Stimulated activated memory B cell treated with anti-CD40 and anti-IgM and Interleukin-4, amounts not matched to agents 10 μg/mL and 1 μg/mL and 100 μg/mL, for 72 hours (primary cell): ENCODE results near the gene HELZ2.

Experiments
- ATAC-seq: fragments of 150-1000 bp; cut with Tn5 transposase; 2 replicates; pipeline ENCODE4 v1.10.0; 2021
- H3K27ac Mint-ChIP-seq: one replicate; pipeline ENCODE4 v1.8.0; 2022; ENCODE audit warnings: mild to moderate bottlenecking, mixed read lengths
- H3K27me3 Mint-ChIP-seq: one replicate; pipeline ENCODE4 v1.8.0; 2022; ENCODE audit warnings: mixed read lengths
- H3K36me3 Mint-ChIP-seq: one replicate; pipeline ENCODE4 v1.8.0; 2022; ENCODE audit warnings: mixed read lengths
- H3K4me1 Mint-ChIP-seq: one replicate; pipeline ENCODE4 v1.8.0; 2022; ENCODE audit warnings: mixed read lengths
- H3K4me3 Mint-ChIP-seq: one replicate; pipeline ENCODE4 v1.8.0; 2022; ENCODE audit warnings: mild to moderate bottlenecking, moderate library complexity, mixed read lengths
- H3K9me3 Mint-ChIP-seq: one replicate; pipeline ENCODE4 v1.8.0; 2022; ENCODE audit warnings: mixed read lengths

HELZ2 gene

DNA sequence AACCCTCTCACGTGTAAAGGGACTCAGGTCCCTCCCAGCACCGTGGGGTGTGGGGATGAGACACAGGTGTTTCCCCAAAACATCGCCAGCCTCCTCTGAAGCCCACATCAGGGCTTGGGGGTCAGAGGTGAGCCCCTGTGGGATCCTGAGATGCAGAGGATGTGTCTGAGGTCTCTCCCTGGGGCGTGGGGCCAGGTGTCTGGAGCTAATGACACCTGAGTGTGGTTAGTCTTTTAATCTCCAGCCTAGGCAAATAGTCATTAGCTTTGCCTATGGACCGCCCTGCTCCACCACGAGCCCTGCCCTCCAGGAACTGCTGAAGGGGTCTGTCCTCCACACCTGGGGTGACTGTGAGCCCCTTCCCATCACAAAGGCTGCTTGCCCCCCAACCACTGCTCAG, 28.2 kb downstream of the HELZ2 start:
- H3K36me3 Mint-ChIP-seq, result no peaks in the 10 kb centered on the region
- ATAC-seq, result no peak

DNA sequence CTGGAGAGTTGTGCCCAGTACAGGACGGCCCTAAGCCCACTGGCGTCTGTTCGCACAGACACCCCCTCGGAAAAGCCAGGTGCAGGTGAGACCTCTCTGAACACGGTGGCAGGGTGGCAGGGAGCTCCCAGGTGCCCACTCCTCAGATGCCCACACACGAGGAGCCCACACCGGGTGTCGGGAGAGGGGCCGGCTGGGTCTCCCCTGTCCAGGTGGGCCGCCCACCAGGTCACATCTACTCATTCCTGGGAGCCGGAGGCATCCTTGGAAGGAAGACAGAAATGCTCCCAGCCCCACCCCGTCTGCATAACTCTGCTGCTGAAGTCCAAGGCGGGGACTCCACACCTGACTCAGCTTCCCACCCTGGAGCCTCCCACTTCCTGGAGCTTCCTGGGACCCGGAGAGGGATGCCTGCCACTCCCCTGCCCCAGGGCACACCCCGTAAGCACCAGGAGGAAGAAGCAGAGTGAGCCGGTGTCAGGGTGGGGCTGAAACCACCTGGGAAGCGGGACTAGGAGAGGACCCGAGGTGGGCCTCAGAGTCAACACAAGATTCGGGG, 29.0 kb downstream of the HELZ2 start:
- Mint-ChIP-seq H3K9me3 (no peaks in the 10 kb centered on the region), H3K4me3 (no peak overlapping the region), H3K27me3 (peaks cover 21% of the 10 kb centered on the region), H3K36me3 (no peaks in the 10 kb centered on the region), H3K4me1 (peaks cover 72% of the 10 kb centered on the region), H3K27ac (peak overlapping the region; percentile 1)
- no peak for ATAC-seq

More for the DNA sequence above, 28.2 kb downstream of the HELZ2 start:
- peaks cover 72% of the 10 kb centered on the region for H3K4me1 Mint-ChIP-seq
- H3K27me3 Mint-ChIP-seq, result peaks cover 28% of the 10 kb centered on the region
- no peaks in the 10 kb centered on the region for H3K9me3 Mint-ChIP-seq
- H3K4me3 Mint-ChIP-seq, result no peak overlapping the region
- peak overlapping the region; percentile 1 for H3K27ac Mint-ChIP-seq

DNA sequence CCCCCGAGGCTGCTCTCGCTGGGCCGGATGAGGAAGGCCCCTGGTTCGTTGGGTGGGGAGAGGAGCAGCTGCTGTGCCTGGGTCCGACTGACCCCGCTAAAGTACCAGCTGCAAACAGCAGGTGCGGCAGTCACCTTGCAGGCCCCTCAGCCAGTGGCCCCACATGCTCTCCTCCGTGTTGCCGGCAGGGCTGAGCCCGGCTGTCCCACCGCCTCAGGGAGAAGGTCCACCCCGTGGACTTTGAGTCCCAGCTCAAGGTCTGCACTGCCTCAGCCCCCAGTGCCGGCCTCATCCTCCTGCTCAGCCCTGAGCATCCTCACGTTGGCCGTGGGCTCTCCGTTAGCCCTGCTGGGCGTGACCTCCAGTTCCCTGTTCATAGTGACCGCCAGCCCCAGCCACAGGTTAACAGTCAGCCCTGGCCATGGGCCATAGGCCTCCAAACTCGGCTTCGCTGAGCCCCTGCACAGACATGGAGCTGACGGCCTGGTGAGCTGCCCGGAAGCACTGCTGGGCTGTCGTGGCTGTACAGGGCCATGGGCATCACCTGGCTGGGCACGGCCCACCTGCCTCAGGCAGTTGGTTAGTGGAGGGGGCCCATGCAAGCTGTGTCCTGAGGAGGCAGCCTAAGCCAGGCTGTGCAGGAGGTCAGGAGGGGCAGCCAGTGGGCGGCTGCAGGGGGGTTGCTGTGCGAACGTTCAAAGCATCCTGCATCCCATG, 29.6 kb downstream of the HELZ2 start:
- Mint-ChIP-seq H3K36me3 (no peaks in the 10 kb centered on the region), H3K9me3 (no peaks in the 10 kb centered on the region), H3K4me3 (no peak overlapping the region), H3K27me3 (peaks cover 14% of the 10 kb centered on the region), H3K4me1 (peaks cover 71% of the 10 kb centered on the region), H3K27ac (no peak overlapping the region)
- no peak for ATAC-seq

DNA sequence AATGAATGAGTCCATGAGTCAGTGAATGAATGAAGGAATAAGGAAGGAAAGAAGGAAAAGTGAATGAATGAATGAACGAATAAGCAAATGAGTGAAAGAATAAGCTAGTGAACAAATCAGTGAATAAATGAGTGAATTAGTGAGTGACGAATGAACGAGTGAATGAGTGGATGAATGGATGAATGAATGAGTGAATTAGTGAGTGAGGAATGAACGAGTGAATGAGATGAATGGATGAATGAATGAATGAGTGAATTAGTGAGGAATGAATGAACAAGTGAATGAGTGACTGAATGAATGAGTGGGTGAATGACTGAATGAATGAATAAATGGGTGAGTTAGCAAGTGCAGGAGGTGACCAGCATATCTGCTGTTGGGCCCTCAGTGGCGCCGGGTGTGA, 30.3 kb downstream of the HELZ2 start:
- ATAC-seq, result no peak
- Mint-ChIP-seq H3K9me3 (no peaks in the 10 kb centered on the region), H3K27me3 (peaks cover 8% of the 10 kb centered on the region), H3K36me3 (no peaks in the 10 kb centered on the region), H3K27ac (no peak overlapping the region), H3K4me3 (no peak overlapping the region), H3K4me1 (peaks cover 71% of the 10 kb centered on the region)

DNA sequence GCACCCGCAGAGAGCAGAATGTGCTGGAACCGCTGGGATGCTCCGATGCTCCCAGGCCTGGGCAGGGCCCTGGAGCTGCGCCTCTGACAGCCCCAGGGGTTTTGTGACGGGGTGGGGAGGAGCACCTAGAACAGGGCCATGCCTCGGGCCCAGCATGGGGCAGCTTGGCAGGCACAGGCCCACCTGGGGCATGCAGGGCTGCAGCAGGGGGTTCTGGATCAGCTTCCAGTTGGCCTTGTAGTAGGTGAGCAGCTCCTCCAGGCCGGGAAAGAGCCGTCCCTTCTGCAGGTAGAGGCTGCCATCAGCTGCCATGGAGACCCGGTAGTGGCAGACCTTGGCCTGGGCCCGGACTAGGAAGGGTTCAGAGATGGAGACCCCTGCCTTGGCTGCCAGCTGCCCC, 30.9 kb downstream of the HELZ2 start:
- H3K4me1 Mint-ChIP-seq, result peaks cover 72% of the 10 kb centered on the region
- peak overlapping the region; percentile 84 for H3K27ac Mint-ChIP-seq
- H3K9me3 Mint-ChIP-seq, result no peaks in the 10 kb centered on the region
- H3K36me3 Mint-ChIP-seq, result no peaks in the 10 kb centered on the region
- H3K27me3 Mint-ChIP-seq, result peaks cover 8% of the 10 kb centered on the region
- peak; percentile 40 for ATAC-seq
- peak overlapping the region; percentile 69 for H3K4me3 Mint-ChIP-seq

DNA sequence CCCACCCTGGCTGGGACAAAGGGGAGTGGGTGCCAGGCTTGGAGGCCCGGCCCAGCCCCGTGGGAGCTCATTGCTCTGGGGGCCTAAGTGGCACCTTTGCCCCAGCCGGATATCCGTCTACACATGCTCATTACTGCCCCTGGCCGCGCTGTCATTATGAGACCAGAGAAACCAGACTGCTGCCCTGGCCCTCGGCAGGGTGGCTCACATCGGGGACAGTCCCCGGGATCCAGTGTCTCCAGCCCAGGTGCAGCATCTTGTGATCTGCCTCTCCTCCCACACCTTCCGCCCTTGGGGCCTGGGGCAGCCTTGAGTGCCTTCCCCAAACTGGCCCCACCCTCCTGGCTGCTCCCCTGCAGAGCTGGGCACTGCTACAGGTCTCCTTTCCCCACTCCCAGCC, 31.3 kb downstream of the HELZ2 start:
- peak; percentile 84 for ATAC-seq
- Mint-ChIP-seq H3K9me3 (no peaks in the 10 kb centered on the region), H3K27ac (peak overlapping the region; percentile 84), H3K36me3 (no peaks in the 10 kb centered on the region), H3K4me1 (peaks cover 77% of the 10 kb centered on the region), H3K27me3 (peaks cover 8% of the 10 kb centered on the region), H3K4me3 (peak overlapping the region; percentile 69)

DNA sequence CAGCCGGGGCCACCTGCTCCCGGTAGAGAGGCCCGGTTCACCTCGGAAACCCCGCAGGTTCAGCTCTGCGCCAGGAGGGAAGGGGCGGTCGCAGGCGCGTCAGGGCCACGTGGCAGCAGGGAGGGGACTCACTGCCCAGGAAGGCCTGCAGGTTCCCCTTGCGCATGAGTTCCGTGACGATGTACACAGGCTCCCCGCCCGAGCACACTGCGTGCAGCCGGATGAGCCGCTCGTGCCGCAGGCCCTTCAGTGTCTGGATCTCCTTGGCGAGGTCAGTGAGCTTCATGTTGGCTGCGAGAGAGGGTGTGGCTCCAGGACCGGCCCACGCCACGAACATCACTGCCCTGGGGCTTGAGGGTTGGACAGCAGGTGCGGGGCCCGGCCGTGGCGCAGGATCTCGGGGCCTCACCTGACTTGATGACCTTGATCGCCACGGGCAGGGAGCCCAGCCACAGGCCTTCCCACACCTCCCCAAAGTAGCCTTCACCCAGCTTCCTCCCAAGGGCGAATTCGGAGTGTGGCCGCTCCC, 31.9 kb downstream of the HELZ2 start:
- Mint-ChIP-seq H3K27ac (peak overlapping the region; percentile 84), H3K4me1 (peaks cover 82% of the 10 kb centered on the region)

DNA sequence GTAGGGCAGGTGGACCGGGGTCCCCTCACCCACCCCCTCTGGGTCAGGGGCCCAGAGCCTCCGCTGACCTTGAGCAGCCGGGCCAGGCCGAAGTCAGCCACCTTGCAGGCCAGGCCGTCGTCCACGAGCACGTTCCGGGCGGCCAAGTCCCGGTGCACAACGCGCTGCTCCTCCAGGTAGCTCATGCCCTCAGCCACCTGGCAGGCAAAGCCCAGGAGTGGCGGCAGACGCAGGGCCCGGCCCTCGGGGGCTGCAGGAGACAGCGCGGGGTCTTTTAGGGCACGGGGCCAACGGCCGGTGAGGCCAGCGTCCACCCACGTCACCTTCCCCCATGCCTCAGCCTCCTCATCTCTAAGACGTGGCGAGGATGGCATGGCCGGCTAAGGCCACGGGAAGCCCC, 32.7 kb downstream of the HELZ2 start:
- H3K4me1 Mint-ChIP-seq, result peaks cover 83% of the 10 kb centered on the region
- H3K36me3 Mint-ChIP-seq, result no peaks in the 10 kb centered on the region
- H3K27me3 Mint-ChIP-seq, result peaks cover 3% of the 10 kb centered on the region
- ATAC-seq, result no peak
- no peaks in the 10 kb centered on the region for H3K9me3 Mint-ChIP-seq
- no peak overlapping the region for H3K4me3 Mint-ChIP-seq
- H3K27ac Mint-ChIP-seq, result no peak overlapping the region

More for the DNA sequence above, 31.9 kb downstream of the HELZ2 start:
- peaks cover 7% of the 10 kb centered on the region for H3K27me3 Mint-ChIP-seq
- no peaks in the 10 kb centered on the region for H3K36me3 Mint-ChIP-seq
- H3K9me3 Mint-ChIP-seq, result no peaks in the 10 kb centered on the region
- H3K4me3 Mint-ChIP-seq, result peak overlapping the region; percentile 70
- ATAC-seq, result peak; percentile 1

DNA sequence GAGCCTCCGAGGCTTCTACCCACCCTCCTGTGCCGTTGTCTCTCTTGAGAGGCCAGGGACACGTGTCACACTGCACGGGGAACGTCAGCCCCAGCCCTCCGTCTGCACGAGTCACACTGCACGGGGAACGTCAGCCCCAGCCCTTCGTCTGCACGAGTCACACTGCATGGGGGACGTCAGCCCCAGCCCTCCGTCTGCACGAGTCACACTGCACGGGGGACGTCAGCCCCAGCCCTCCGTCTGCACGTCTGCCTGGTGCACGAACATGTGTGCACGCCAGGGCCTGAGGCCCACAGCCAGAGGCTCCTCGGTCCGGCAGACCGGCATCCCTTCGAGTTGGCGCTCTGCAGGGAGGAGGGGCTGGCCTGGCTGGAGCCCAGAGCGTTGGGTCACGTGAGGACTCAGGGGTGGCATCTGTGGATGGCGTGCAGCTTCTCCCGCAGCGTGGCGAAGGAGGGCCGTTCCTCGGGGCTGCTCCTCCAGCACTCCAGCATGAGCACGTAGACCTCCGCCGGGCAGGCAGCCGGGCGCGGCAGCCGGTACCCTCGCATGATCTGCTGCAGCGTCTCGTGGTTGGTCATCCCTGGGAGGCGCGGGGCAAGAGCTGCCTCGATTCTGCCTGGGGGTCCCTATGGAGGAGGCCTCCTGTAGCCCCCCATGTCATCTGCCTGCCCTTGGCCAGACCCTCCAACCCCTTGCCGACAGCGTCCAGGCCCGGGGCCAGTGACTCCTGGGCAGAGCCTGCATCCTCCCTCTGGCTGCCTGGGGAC, 33.4 kb downstream of the HELZ2 start:
- H3K9me3 Mint-ChIP-seq, result no peaks in the 10 kb centered on the region
- H3K36me3 Mint-ChIP-seq, result no peaks in the 10 kb centered on the region
- peaks cover 81% of the 10 kb centered on the region for H3K4me1 Mint-ChIP-seq
- H3K4me3 Mint-ChIP-seq, result no peak overlapping the region
- ATAC-seq, result no peak
- peaks cover 8% of the 10 kb centered on the region for H3K27me3 Mint-ChIP-seq
- no peak overlapping the region for H3K27ac Mint-ChIP-seq

DNA sequence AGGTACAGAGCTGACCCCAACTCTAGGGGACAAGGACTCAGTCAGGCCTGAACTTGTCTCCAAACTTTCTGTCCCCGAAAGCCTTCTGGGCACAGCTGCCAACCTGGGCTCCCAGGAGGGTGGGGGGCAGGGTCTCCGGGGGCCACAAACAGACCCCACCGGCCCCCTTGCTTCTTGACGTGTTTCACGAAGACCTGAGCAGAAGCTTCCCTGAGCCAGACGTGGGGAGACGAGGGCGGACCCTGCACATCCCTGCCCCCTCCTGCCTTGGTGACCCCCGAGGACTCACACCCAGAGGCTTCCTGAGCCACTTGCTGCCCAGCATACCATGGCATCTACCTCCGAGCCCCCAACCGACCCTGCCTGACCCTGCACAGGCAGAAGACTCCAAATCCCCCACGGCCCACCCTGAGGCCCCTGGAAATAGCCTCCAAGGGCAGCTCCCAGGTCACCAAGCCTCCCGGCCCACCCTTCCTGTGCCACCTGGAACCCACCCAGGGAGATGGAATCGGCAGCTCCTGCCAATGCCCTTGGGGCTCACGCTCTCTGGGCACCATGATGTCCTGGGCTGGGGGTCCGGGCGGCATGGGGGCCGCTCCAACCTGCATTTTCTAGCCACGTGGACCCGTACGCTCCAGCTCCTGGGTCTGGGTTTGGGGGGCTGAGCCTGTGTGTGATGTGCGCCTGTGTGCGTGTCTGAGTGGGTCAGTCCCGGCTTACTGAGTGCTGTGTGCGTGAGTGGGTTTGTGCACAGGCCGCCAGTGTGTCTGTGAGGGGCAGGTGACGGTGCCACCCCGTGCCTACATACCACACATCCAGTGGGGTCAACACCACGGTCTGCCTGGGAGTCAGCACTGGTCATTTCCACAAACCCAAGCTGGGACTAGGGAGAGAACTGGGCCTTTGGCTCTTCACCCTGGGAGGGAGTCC, 34.3 kb downstream of the HELZ2 start:
- peaks cover 72% of the 10 kb centered on the region for H3K4me1 Mint-ChIP-seq
- no peaks in the 10 kb centered on the region for H3K36me3 Mint-ChIP-seq
- H3K27me3 Mint-ChIP-seq, result peaks cover 8% of the 10 kb centered on the region
- ATAC-seq, result no peak
- peak overlapping the region; percentile 60 for H3K27ac Mint-ChIP-seq
- H3K9me3 Mint-ChIP-seq, result no peaks in the 10 kb centered on the region
- no peak overlapping the region for H3K4me3 Mint-ChIP-seq

DNA sequence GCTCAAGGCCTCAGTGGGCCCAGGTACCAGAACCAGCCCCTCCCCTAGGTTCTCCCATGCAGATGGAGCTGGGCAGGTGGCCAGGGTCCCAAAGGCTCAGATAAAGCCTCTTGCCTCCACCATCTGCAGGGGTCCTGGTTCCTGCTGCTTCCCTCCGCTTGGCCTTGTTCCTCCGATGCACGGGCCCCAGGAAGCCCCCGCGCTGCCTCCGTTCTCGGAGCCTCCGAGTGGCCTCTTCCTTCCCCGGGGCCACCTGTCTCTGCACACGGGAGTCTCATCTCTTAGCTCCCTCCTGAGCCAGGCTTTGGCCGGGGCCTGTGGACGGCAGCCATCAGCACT, 35.0 kb downstream of the HELZ2 start:
- ATAC-seq, result no peak
- Mint-ChIP-seq H3K4me3 (no peak overlapping the region), H3K27ac (peak overlapping the region; percentile 60), H3K9me3 (no peaks in the 10 kb centered on the region), H3K27me3 (peaks cover 8% of the 10 kb centered on the region), H3K4me1 (peaks cover 66% of the 10 kb centered on the region), H3K36me3 (no peaks in the 10 kb centered on the region)

DNA sequence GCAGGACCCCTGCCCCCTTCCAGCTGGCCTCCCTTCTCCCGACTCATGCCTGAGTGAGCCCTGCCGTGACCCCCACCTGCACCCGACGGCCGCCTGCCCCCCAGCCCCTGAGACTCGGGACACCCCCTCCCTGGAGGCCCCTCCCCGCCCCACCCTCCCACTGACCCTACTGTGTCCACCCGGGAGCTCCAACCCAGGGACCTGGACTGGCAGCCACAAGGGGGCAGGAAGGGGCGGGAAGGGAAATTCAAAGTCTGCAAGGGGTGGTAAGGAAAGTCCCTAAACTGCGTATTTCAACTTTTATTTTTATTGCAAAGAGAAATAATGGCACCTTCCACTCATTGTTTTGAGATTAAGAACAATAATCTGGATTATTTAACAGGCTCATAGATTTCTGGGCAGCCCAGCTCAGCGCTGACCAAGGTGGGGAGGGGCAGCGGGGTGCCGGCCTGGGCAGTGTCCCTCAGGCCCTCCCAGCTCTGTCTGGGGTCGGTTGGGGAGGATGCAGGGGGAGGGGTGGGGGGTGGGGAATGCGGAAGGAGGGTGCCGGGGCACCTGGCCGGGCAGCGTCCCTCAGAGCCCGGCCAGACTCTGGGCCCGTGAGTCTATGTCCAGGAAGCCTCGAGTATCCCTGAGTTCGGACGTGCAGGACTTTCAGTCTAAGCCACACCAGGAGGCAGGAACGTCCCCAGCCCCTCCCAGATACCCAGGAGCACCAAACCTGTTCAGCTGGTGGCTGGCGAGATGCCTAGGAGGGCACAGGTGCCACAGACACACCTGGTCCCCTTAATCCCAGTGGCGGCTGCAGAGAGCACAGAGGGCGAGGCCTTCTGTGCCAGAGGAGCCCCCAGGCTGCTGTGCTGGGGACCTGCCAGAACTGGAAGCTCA, 35.6 kb downstream of the HELZ2 start:
- Mint-ChIP-seq H3K4me3 (peak overlapping the region; percentile 70), H3K9me3 (no peaks in the 10 kb centered on the region), H3K4me1 (peaks cover 59% of the 10 kb centered on the region), H3K27ac (peak overlapping the region; percentile 60), H3K36me3 (no peaks in the 10 kb centered on the region), H3K27me3 (peaks cover 13% of the 10 kb centered on the region)
- no peak for ATAC-seq

DNA sequence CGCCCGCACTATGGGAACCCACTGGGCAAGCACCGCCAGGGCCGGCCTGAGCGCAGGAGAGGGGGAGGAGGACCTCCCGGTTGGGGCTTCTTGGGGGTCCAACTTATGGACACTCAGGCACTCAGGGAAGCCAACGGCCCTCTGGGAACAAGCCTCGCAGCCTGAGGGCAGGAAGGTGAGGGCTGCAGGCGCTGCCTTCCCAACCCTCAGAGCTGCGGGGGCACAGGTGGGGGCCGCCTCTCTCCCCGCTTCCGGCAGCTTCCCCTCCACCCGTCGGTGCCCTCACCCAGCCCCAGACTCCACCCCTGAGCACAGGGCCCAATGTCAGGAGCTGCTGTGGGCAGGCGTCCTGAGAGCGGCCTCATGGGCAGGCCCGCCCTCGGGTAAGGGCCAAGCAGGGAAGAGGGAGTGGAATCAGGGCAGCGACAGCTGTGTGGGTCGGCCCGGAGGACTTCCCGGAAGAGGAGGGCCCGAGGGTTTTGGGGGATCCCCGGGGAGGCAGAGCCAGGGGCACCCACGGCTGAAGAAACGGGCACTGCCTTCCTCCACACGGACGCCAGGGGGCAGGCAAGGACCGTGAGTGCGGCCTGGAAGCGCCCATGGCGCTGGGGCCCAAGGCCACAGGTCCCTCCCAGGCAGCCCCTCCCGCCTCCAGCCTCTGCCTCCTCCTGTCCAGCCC, 36.4 kb downstream of the HELZ2 start:
- ATAC-seq, result peak; percentile 92
- H3K36me3 Mint-ChIP-seq, result no peaks in the 10 kb centered on the region
- peak overlapping the region; percentile 70 for H3K4me3 Mint-ChIP-seq
- peaks cover 21% of the 10 kb centered on the region for H3K27me3 Mint-ChIP-seq
- H3K27ac Mint-ChIP-seq, result peak overlapping the region; percentile 60
- H3K9me3 Mint-ChIP-seq, result no peaks in the 10 kb centered on the region
- H3K4me1 Mint-ChIP-seq, result peaks cover 52% of the 10 kb centered on the region
